Measurements from ENCODE around the gene TMEM98. TPM values are rescaled to one million over a fixed set of nuclear protein-coding genes. Genes with fewer than 3 reads are reported as not detected.
A peak's percentile ranks its signal among the peaks of the same experiment; 100 is the strongest.

The TMEM98 gene
- polyA plus RNA-seq, 1 donor = 202 TPM

DNA sequence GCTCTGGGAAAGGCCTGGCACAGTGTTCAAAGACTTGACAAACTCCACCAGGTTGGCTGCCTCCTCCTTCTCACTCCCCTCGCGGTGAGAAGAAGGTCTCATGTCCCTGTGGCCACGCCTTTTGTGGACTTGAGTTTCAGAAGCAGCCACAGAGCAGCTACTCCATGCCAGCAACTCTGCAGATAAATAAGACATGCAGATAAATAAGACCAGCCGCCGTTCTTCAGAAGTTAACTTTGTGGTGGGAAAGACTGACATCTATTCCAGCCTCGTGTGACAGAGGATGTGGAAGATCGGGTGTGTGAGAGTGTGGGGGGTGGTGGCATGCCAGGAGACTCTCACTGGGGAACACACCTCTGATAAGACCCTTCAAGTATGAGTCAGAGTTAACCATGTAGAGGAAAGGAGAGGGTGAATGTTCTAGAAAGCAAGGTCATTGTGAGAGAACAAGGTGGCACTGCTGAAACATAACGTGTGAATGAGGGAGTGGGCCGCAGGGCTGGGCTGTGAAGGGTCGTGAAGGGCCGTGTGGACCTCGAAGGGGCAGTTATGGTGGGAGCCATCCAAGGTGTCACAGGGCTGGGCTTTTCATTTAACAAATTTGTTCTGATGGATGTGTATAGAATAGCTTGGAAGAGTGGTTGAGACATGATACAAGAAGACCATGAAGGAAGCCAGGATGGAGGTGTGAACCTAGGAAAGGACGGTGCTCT is 64.5 kb downstream of the TMEM98 start:
- H3K36me3 ChIP-seq (ENCODE audit: control insufficient read depth, insufficient read depth, low read length) = no peaks in the 10 kb centered on the region
- H3K4me3 ChIP-seq (ENCODE audit: low read length) = no peak overlapping the region
- no peaks in the 10 kb centered on the region for H3K27me3 ChIP-seq (ENCODE audit: control insufficient read depth, insufficient read depth, low read length)
- DNase-seq = peak; percentile 41 to 70
- no peaks in the 10 kb centered on the region for H3K4me1 ChIP-seq (ENCODE audit: control insufficient read depth, insufficient read depth, low read length)
- H3K9me3 ChIP-seq (ENCODE audit: control insufficient read depth, low read depth, low read length) = no peaks in the 10 kb centered on the region
- H3K27ac ChIP-seq (ENCODE audit: low read length) = no peak overlapping the region
- WGBS (ENCODE audit: insufficient coverage, low lambda C conversion rate) = 100% methylated on average over 1 of the region's 13 CpGs

DNA sequence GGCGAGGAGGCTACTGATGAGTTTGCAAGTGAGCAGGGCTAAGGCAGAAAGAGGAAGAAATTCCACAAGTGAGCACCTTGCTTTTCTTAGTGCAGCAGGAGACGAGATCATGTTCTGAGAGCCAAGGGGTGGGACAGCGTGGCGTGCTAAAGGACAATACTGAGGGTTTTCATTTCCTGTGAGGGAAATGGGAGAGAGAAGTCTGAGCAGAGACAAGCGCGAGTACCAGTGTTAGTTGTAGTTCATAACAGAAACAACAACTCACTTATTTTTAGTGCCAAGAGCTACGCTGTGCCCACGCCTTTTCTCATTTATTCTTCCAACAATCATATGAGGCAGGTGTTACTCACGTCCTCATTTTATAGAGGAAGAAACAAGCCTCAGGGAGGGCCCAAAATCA is 66.0 kb downstream of the TMEM98 start:
- Histone ChIP-seq H3K27me3 (ENCODE audit: control insufficient read depth, insufficient read depth, low read length) (no peaks in the 10 kb centered on the region), H3K27ac (ENCODE audit: low read length) (no peak overlapping the region), H3K4me1 (ENCODE audit: control insufficient read depth, insufficient read depth, low read length) (no peaks in the 10 kb centered on the region), H3K4me3 (ENCODE audit: low read length) (no peak overlapping the region), H3K36me3 (ENCODE audit: control insufficient read depth, insufficient read depth, low read length) (no peaks in the 10 kb centered on the region), H3K9me3 (ENCODE audit: control insufficient read depth, low read depth, low read length) (no peaks in the 10 kb centered on the region)
- DNase-seq = no peak
- no CpG with 5 or more reads among the region's 9 CpGs for WGBS (ENCODE audit: insufficient coverage, low lambda C conversion rate)

Other genes with a start within 250 kb of the TMEM98 start
- gene MYO1D, start 51.0 kb upstream of the TMEM98 start, polyA plus RNA-seq = 66.8 TPM
- 8.3 TPM for gene SPACA3, start 63.7 kb downstream of the TMEM98 start, polyA plus RNA-seq